HepG2 (cell line): Measurements from ENCODE around the gene SNX30. TPM values are rescaled to one million over a fixed set of nuclear protein-coding genes. Genes with fewer than 3 reads are reported as not detected.

Experiments
- BATF2 ChIP-seq: sonication (generic); formaldehyde crosslinking; IDR thresholded peaks from 2 replicates; pipeline ENCODE4 v1.8.0; 2022; ENCODE audit warnings: mild to moderate bottlenecking, missing genetic modification reagents, moderate library complexity
- DPF2 ChIP-seq: sonication (generic); formaldehyde crosslinking; IDR thresholded peaks from 2 replicates; pipeline ENCODE4 v1.4.0; 2020; ENCODE audit warnings: mild to moderate bottlenecking, low read depth, missing genetic modification reagents, borderline replicate concordance
- FOXA3 ChIP-seq: IDR thresholded peaks from 2 replicates; pipeline ENCODE4 v1.6.1; 2016; ENCODE audit warnings: missing genetic modification reagents, missing compliant biosample characterization
- GABPB1 ChIP-seq: IDR thresholded peaks from 2 replicates; pipeline ENCODE4 v1.6.1; 2016; ENCODE audit warnings: mild to moderate bottlenecking, missing genetic modification reagents, moderate library complexity, missing compliant biosample characterization
- HCFC1 ChIP-seq: fragments of 150-350 bp; IDR thresholded peaks from 2 replicates; pipeline ENCODE4 v1.6.1; 2014; ENCODE audit warnings: low read depth, low read length
- HMGXB3 ChIP-seq: sonication (generic); formaldehyde crosslinking; IDR thresholded peaks from 2 replicates; pipeline ENCODE4 v1.4.0; 2020; ENCODE audit warnings: missing genetic modification reagents, borderline replicate concordance
- KLF6 ChIP-seq: IDR thresholded peaks from 2 replicates; pipeline ENCODE4 v1.8.0; 2016; ENCODE audit warnings: missing biosample characterization, missing genetic modification reagents
- MAFK ChIP-seq, 2 experiments: IDR thresholded peaks in 1 of 2; conservative IDR thresholded peaks in 1 of 2; 2 replicates each; pipeline ENCODE4 v1.6.1; 2011; ENCODE audit warnings: improper control_type of control experiment in 2 of 2, low read length in 2 of 2
- MAZ ChIP-seq, 2 experiments: sonication (generic) in 1 of 2; formaldehyde crosslinking in 1 of 2; IDR thresholded peaks; 2 replicates each; pipeline versions ENCODE4 v1.5.0 to v1.6.1; 2012 to 2020; ENCODE audit warnings: low read depth in 2 of 2, mild to moderate bottlenecking in 2 of 2, borderline replicate concordance in 1 of 2, improper control_type of control experiment in 1 of 2, low read length in 1 of 2, missing genetic modification reagents in 1 of 2, moderate library complexity in 1 of 2
- MIXL1 ChIP-seq: IDR thresholded peaks from 2 replicates; pipeline ENCODE4 v1.6.1; 2016
- NR2C2 ChIP-seq: sonication (generic); formaldehyde crosslinking; IDR thresholded peaks from 2 replicates; pipeline ENCODE4 v1.4.0; 2020; ENCODE audit warnings: missing genetic modification reagents, mild to moderate bottlenecking, moderate library complexity, borderline replicate concordance
- TOPORS ChIP-seq: sonication (generic); formaldehyde crosslinking; IDR thresholded peaks from 2 replicates; pipeline ENCODE4 v1.8.0; 2023; ENCODE audit warnings: mild to moderate bottlenecking, missing genetic modification reagents
- ZNF598 ChIP-seq: sonication (generic); formaldehyde crosslinking; IDR thresholded peaks from 2 replicates; pipeline ENCODE4 v1.5.1; 2020; ENCODE audit warnings: mild to moderate bottlenecking, missing genetic modification reagents, borderline replicate concordance
- ZNF678 ChIP-seq: sonication (generic); formaldehyde crosslinking; IDR thresholded peaks from 2 replicates; pipeline ENCODE4 v1.4.0; 2020; ENCODE audit warnings: mild to moderate bottlenecking, missing genetic modification reagents
- polyA plus RNA-seq, 8 experiments: library from polyadenylated mRNA; depleted of rRNA in 3 of 8; stranded (reverse) in 7 of 8; unstranded in 1 of 8; fragments of >200 nt; fragmentation: Illumina TruSeq in 4 of 8; extraction: Trizol in 4 of 8; gene quantifications; 2 replicates each; pipeline versions ENCODE4 v1.2.1 to v1.2.3, GENCODE V29; 2011 to 2016; ENCODE audit warnings: low read depth in 4 of 8, missing spikeins in 1 of 8, mixed read lengths in 1 of 8; ENCODE audit not compliant: insufficient read depth in 1 of 8
- total RNA-seq, 5 experiments: library from RNA; depleted of rRNA; stranded (reverse); fragments of >200 nt; fragmentation: Illumina TruSeq; extraction: Trizol; gene quantifications; 2 replicates each; pipeline ENCODE4 v1.2.3, GENCODE V29; 2016; ENCODE audit warnings: low read depth in 1 of 5
- TF ChIP-seq, protein P1 (sequence below): sonication (generic); formaldehyde crosslinking; IDR thresholded peaks from 2 replicates; pipeline ENCODE4 v1.4.0; 2020; ENCODE audit warnings: mild to moderate bottlenecking, missing genetic modification reagents
- TF ChIP-seq, protein P2 (sequence below): IDR thresholded peaks from 2 replicates; pipeline ENCODE4 v1.6.1; 2018; ENCODE audit warnings: missing genetic modification reagents, mild to moderate bottlenecking, missing compliant biosample characterization
- TF ChIP-seq, protein P3 (sequence below): sonication (generic); formaldehyde crosslinking; IDR thresholded peaks from 2 replicates; pipeline ENCODE4 v1.5.1; 2020; ENCODE audit warnings: mild to moderate bottlenecking, missing genetic modification reagents, moderate library complexity
- TF ChIP-seq, protein P4 (sequence below): sonication (generic); formaldehyde crosslinking; IDR thresholded peaks from 2 replicates; pipeline ENCODE4 v1.8.1; 2023; ENCODE audit warnings: missing genetic modification reagents, mild to moderate bottlenecking, borderline replicate concordance

The SNX30 gene
- total and polyA plus RNA-seq, 2 of the 13 experiments (the other 11 are each of a cell fraction or from before 2014, with no cell fraction given), result 4.4 to 12.4 TPM

DNA sequence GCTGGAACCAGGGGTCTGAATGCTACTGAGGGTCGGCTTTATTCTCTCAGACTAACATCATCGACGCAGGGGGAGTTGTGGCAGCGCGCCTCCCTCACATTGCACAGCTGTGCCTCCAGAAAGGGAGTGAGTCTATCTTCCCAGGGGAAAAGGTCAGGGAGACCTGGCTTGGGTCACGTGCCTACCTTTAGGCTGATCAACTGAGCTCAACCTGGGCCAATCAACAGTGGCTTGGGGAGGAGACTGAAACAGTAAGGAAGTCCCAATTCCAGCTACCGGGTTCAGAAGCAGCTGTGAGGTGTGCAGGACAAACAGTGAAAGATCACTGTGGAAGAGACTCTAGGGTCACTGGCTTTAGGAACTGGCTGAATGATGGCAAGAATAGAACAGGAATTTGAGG lies 14.3 kb downstream of the SNX30 start (continued):
- no peak for TF ChIP-seq HMGXB3 (CRISPR knock-in tag)
- no peak for TF ChIP-seq TOPORS (CRISPR knock-in tag)
- no peak for TF ChIP-seq MAFK (conservative IDR thresholded peaks at IDR 0.05 in 1 of 2, IDR thresholded peaks at IDR 0.05 in 1 of 2; ENCODE audit: low read length in 2 of 2)
- TF ChIP-seq, protein P1, sequence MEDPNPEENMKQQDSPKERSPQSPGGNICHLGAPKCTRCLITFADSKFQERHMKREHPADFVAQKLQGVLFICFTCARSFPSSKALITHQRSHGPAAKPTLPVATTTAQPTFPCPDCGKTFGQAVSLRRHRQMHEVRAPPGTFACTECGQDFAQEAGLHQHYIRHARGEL, result no peak
- no peak for TF ChIP-seq HCFC1
- TF ChIP-seq FOXA3 (CRISPR knock-in tag), result no peak
- TF ChIP-seq, protein P2, sequence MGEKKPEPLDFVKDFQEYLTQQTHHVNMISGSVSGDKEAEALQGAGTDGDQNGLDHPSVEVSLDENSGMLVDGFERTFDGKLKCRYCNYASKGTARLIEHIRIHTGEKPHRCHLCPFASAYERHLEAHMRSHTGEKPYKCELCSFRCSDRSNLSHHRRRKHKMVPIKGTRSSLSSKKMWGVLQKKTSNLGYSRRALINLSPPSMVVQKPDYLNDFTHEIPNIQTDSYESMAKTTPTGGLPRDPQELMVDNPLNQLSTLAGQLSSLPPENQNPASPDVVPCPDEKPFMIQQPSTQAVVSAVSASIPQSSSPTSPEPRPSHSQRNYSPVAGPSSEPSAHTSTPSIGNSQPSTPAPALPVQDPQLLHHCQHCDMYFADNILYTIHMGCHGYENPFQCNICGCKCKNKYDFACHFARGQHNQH, result 0 out of 2 replicates have a peak, but pooled peaks have one; percentile 41
- TF ChIP-seq, protein P3, sequence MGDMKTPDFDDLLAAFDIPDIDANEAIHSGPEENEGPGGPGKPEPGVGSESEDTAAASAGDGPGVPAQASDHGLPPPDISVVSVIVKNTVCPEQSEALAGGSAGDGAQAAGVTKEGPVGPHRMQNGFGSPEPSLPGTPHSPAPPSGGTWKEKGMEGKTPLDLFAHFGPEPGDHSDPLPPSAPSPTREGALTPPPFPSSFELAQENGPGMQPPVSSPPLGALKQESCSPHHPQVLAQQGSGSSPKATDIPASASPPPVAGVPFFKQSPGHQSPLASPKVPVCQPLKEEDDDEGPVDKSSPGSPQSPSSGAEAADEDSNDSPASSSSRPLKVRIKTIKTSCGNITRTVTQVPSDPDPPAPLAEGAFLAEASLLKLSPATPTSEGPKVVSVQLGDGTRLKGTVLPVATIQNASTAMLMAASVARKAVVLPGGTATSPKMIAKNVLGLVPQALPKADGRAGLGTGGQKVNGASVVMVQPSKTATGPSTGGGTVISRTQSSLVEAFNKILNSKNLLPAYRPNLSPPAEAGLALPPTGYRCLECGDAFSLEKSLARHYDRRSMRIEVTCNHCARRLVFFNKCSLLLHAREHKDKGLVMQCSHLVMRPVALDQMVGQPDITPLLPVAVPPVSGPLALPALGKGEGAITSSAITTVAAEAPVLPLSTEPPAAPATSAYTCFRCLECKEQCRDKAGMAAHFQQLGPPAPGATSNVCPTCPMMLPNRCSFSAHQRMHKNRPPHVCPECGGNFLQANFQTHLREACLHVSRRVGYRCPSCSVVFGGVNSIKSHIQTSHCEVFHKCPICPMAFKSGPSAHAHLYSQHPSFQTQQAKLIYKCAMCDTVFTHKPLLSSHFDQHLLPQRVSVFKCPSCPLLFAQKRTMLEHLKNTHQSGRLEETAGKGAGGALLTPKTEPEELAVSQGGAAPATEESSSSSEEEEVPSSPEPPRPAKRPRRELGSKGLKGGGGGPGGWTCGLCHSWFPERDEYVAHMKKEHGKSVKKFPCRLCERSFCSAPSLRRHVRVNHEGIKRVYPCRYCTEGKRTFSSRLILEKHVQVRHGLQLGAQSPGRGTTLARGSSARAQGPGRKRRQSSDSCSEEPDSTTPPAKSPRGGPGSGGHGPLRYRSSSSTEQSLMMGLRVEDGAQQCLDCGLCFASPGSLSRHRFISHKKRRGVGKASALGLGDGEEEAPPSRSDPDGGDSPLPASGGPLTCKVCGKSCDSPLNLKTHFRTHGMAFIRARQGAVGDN (CRISPR knock-in tag), result peak; percentile 36; the same call in 1 of the 2 replicates
- TF ChIP-seq NR2C2, result peak; percentile 81
- TF ChIP-seq ZNF678 (CRISPR knock-in tag), result no peak
- TF ChIP-seq DPF2, result no peak
- TF ChIP-seq, protein P4, sequence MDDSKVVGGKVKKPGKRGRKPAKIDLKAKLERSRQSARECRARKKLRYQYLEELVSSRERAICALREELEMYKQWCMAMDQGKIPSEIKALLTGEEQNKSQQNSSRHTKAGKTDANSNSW, result no peak
- TF ChIP-seq ZNF598 (CRISPR knock-in tag), result no peak
- TF ChIP-seq GABPB1 (CRISPR knock-in tag), result peak; percentile 34; the same call in 1 of the 2 replicates
- TF ChIP-seq KLF6, result no peak
- no peak for TF ChIP-seq MAZ (IDR thresholded peaks at IDR 0.05; ENCODE audit: borderline replicate concordance, low read depth, low read length)
- TF ChIP-seq MAZ (CRISPR knock-in tag; IDR thresholded peaks at IDR 0.05; ENCODE audit: low read depth), result 0 out of 2 replicates have a peak, but pooled peaks have one; percentile 34
- no peak for TF ChIP-seq BATF2 (CRISPR knock-in tag)
- no peak for TF ChIP-seq MIXL1 (CRISPR knock-in tag)
